ENCODE data around the gene TTC39A. TPM values are rescaled to one million over a fixed set of nuclear protein-coding genes. Genes with fewer than 3 reads are reported as not detected.
A peak's percentile ranks its signal among the peaks of the same experiment; 100 is the strongest.

The TTC39A gene
- total RNA-seq, 2 donors from 2014 or later = 80.4 to 114 TPM

DNA sequence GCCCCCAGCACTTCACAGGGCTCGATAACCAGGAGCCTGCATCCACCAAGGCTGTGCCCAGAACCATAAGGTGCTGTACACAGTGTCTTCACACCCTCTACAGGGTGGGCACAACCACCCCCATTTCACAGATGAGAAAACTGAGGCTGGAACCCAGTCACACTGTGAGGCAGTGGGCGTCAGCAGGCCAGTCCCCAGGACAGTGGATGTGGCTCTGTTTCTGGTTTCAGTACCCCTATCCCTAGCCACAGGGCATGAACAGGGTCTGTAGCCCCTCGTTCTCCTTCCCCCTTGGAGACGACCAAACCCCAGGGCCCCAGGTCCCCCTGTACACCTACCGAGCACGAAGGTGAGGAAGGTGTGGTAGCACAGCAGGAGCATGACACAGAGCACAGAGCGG is 27.6 kb downstream of the TTC39A start:
- ATAC-seq (no peak), DNase-seq (no peak)
- intact Hi-C loops (cut with DNase I, micrococcal nuclease) = no loop called here

DNA sequence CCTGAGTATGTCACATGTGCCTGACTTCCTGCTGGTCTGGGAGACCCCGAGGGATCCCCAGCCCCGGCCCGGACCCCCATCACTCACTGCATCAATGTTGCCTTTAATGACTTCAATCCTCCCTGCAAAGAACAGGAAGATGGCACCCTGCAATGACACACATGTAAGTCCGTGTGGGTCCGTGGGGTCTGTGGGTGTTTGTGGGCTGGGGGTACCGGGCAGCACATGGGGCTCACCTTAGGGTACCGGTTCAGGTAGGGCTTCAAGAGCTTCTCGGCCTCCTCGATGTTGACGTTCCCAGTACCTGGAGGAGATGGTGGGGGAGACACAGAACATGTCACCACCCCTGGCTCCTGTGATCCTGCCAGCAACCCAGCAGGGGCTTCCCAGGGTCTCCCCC is 28.1 kb downstream of the TTC39A start:
- DNase-seq (no peak), ATAC-seq (no peak)
- intact Hi-C loops (cut with DNase I, micrococcal nuclease) = no loop called here

DNA sequence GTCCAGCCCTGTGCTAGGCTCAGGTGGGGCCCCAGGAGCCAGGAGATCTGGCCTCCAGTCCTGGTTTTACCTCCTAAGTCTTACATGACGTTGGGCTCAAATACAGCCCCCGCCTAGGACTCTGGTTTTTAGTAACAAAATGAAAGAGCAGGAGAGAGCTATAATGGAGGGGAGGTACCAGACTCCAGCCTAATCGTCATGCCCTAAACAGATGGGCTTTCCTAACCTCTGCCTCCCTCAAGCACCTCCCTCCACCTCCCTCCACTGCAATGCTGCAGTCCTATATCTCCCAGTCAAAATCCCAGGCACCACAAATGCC is 28.6 kb downstream of the TTC39A start:
- intact Hi-C loops (cut with DNase I, micrococcal nuclease) = no loop called here
- DNase-seq (no peak), ATAC-seq (no peak)

DNA sequence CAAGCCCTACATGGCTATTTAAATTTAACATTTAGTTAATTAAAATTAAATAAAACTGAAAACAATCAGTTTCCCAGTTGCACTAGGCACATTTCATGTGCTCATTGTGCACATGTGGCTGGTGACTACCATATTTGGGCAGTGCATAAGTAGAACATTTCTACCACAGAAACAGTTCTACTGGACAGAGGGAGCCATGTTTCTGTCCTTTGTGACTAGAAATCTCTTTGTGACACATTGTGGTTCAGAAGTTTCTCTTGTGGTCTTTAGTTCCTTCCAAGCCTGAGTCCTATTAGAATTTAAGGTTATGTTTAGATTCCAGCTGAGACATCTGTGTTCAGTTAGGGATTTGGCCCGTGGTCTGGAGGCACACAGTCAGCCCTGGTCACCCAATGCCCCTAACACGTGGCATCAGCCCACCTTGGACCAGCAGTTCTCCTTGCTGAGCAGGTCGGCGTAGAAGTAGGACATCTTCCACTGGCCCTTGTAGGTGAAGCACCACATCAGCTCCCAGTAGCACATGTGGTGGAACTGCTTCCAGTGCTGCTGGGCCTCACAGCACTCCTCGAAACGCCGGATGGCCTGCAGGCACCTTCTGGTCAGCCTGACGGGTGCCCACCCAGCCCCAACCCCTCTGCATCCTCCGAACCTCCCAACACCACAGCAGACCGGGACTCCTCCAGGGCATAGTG is 29.1 kb downstream of the TTC39A start:
- DNase-seq = no peak
- intact Hi-C loops (cut with DNase I, micrococcal nuclease) = no loop called here
- no peak for ATAC-seq

DNA sequence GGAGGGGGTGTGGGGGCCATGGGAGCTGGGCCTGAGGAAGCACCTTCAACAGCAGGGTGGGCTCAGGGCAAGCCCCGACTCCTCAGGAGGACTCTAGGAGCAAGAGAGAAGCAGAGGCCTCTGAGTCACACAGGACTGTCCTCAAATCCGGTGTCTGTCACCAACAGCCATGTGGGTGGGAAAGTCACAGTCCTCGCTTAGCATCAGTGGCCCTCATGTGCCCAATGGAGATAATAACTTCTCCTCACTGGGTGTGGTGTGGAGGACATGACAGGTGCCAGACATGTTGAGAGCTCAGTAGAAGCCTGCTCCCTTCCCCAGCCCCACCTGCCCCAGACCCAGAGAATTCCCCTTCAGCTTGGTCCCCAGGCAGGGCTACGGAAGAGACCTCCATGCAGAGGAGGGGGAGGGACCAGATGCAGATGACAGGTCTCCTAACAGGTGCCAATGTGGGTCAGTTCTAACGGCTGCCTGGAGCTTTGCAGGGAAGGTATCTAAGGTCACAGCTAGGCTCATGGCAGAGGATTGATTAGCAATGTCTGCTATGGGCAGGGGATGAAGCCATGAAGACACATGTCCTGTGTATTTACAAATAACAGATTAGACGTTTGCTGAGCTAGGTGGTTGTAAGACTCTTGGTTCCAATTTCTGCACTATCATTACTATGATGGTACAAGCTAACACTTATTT is 30.2 kb downstream of the TTC39A start:
- no peak for ATAC-seq
- intact Hi-C loops (cut with DNase I, micrococcal nuclease) = loop anchor here in 1 of 2 donors (10.0 kb wide), 1 partner anchor 105 kb away; no protein-coding TSS in a partner anchor
- no peak for DNase-seq

DNA sequence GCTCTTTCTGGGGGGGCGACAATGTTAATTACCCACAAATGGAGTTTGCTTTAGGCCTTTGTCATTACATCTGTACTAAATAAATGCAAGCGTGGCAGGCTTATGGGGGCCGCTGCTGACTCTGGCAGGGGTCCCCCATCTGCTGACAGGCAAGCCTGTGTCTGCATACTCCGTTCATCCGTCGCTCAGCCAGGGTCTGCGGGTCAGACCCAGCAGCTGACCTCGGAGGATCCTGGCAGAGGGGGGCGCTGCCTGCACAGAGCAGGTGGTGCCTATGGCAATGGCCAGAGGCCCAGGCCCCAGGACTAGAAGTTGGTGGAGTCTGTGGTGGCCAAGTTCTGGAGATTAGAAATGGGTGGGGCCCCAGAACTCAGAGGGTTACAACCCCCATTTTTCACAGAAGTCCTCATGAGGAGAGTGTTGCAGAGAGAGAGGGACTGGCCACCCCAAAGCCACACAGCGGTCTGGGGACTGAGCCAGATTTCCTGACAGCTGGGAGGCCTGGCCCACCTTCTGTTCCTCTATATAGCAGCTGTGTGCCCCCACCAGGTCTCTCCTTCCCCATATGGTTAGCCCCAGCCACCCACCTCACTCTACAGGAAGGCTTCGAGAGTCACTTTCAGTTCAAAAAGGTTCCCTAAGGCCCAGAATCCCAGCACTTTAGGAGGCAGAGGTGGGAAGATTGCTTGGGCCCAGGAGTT is 31.0 kb downstream of the TTC39A start:
- intact Hi-C loops (cut with DNase I, micrococcal nuclease) = loop anchor here in 1 of 2 donors (10.0 kb wide), 1 partner anchor 105 kb away; no protein-coding TSS in a partner anchor
- ATAC-seq (no peak), DNase-seq (no peak)

DNA sequence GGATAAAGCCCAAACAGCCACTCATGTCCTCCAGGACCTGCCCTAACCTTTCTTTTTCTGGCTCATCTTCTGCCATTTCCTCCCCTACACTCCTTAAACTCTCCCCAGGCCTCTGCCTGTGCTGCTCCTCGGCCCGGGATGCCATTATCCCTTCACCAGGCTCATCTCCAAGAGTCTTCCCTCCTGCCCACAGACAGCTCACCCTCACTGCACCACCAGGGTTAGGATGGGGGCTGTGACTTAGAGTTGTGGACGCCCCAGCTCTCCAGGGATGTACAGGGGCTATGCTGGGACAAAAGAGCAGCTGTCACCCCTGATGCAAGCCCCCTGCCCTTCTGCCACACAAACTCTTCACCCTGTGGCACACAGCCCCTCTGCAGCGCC is 32.0 kb downstream of the TTC39A start:
- intact Hi-C loops (cut with DNase I, micrococcal nuclease) = loop anchor here in 1 of 2 donors (10.0 kb wide), 1 partner anchor 104 kb away; no protein-coding TSS in a partner anchor
- DNase-seq = no peak
- ATAC-seq = no peak

DNA sequence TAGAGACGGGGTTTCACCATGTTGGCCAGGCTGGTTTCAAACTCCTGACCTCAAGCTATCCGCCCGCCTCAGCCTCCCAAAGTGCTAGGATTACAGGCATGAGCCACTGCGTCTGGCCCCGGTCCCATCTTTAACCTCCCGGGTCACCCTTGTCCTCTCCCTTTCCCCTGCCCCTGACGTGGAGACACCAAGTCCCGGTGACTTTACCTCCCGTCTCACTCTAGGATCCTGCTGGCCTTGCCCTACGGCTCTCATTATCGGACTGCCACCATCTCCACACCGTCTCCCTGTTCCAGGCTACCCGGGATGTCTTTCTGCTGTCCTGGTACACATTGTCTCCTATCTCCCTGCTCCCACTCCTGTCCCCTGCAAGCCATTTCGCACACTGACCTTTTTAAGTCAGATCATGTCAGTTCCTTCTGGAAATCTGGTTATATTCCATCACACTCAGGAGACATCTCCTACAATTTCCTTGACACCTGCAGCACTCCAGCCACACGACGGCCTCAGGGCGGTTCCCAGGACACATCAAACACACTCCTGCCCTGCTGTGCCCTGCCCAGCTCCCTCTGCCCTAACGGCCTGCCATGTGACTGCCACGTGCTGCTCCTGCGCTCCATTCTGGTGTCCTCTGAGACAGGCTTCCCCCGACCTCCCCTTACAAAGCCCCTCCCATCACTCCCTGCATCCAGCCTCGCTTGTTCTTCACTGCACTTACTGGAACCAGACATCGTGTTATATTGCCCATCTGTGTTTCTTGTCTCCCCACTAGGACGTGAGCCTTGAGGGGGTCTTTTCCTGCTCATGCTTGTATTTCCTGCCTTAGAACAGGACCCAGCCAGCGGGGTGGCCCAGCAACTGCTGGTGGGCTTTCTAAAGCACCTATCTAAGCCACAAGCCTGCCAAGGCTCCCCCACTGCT is 32.7 kb downstream of the TTC39A start:
- peak; percentile 78 for ATAC-seq
- DNase-seq = peak; percentile 55 to 74
- intact Hi-C loops (cut with DNase I, micrococcal nuclease) = loop anchor here in 1 of 2 donors (10.0 kb wide), 1 partner anchor 103 kb away; no protein-coding TSS in a partner anchor

DNA sequence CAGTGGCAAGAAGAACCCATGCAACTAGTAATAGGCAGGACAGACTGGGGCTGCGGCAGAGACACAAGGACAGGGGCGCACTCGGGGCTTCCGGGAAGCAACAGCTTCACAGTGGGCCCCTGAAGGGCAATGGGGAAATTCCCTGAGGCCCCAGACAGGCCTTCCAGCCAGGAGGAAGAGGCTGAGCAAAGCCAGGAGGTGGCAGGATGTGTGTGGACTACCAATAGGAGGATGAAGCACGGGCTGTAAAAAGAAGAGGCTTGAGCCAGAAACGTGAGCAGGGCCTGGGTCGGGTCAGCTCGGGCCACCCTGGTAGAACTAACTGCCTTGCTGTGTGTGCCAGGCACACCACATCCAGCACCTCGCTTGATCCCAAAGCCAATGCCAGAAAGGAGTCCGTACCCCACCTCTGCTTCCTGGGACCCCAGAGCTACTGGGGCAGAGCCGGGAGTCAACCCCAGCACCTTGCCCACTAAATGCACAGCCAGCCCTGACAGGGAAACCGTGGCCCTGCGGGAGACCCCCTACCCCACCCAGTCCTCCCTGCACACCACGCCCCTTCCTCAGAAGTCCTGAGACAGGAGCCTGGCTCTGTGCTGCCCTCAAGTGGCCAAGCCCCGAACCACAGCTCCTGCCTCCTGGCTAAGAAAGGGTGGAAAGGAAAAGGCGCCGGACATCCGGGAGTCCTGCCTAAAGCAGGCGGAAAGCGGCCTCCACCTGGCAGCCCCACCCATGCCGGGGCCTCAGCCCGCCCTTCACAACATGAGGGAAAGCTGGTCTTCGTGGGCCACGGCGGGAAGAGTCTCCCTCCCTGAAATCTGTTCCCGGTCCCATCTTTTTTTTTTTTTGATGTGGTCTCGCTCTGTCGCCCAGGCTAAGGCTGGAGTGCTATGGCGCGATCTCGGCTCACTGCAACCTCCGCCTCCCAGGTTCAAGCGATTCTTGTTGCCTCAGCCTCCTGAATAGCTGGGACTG is 33.7 kb downstream of the TTC39A start:
- peak; percentile 89 for ATAC-seq
- peak; percentile 85 to 88 for DNase-seq
- intact Hi-C loops (cut with DNase I, micrococcal nuclease) = loop anchor here in 1 of 2 donors (10.0 kb wide), 1 partner anchor 102 kb away; no protein-coding TSS in a partner anchor

DNA sequence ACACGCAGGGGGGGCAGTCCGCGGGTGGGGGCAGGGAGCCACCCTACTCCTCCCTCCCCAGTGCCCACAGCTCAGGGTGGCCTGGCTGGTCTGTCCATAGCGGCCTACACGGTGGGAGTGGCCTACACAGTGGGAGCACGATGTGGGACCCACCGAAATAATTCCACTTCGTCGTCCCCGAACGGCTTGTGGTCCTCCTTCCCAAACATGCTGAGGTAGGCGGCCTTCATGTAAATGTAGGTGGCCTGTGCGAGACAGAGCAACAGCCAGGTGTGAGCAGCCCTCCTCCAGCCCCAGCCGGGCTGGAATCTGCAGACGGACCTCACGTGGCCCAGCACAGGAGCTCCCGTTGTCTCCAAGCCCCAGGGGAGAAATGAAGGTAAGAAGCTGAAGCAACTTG is 34.4 kb downstream of the TTC39A start:
- intact Hi-C loops (cut with DNase I, micrococcal nuclease) = loop anchor here in 1 of 2 donors (10.0 kb wide), 1 partner anchor 101 kb away; no protein-coding TSS in a partner anchor
- DNase-seq (no peak), ATAC-seq (no peak)

DNA sequence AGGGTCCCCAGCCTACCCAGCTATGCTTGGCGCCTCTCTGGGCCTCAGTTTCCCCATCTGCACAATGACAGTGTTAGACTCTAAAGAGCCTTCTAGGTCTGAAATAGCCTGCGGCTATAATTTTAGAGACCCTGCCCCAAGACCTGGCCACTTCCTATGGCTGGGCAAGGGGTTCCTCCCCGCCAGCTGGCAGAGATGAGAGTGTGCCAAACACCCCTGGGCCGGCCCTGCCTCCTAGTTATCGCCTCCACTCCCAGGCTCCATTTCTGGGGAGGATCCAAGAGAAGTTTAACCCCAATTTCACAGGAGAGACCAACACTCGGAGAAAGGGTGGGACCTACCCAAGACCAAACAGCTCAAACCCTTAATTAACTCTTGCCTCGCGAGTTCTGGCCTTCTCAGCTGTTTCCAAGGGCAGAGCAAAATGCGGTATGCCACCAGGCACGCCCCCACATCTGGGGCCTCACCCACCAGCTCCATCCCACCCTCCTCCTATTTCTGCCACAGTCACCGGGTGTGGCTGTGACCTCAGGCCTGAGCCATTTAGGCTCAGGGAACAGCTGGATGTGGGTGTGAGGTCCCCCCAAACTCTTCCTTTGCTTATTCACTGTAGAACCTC is 35.7 kb downstream of the TTC39A start:
- DNase-seq (no peak), ATAC-seq (no peak)
- intact Hi-C loops (cut with DNase I, micrococcal nuclease) = loop anchor here in 1 of 2 donors (10.0 kb wide), 1 partner anchor 100 kb away; no protein-coding TSS in a partner anchor

DNA sequence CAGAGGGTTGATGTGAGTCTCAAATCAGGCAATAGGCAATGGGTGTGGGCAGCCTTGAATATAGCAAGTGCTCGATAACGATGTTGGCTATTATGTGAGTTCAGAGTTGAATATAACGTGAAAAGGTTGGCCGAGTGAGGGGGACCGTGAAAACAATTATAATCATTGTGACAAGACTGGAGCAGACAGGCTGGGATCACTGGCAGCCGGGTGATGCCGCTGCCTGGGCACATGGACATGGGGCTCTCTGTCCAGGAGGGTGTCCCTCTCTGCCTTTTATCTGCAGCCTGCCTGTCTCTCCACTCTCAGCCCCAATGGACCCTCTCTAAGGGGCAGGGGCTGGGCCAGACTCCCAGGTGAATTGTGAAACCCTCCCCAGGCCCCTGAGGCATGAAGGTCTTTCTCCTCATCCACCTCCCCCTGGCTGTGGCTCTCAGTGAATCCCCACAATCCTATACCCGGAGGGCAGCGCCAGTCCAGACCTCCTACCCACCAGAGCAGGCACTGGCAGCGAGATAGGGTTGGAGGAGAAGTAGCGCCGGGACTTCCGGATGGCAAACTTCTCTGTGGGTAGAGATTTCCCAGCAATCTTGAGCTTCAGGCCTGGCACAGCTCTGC is 36.4 kb downstream of the TTC39A start:
- intact Hi-C loops (cut with DNase I, micrococcal nuclease) = loop anchor here in 1 of 2 donors (10.0 kb wide), 1 partner anchor 99 kb away; no protein-coding TSS in a partner anchor
- DNase-seq (no peak), ATAC-seq (no peak)

DNA sequence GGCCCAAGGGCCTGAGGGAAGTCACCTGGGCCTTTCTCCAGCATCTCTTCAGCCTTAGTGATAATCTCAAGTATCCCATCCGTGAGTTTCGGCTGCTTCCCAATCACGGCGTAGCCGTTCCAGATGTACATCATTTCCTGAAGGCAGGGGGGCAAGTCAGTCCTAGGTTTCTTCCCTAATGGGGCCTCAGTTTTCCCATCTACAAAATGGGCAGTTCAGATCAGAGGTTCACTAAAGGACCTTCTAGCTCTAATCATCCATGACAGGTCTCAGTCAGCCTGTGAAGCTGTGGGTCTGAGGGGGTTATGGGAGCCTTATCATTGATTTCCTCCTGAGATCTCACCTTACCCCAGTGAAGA is 39.9 kb downstream of the TTC39A start:
- intact Hi-C loops (cut with DNase I, micrococcal nuclease) = loop anchor here in 1 of 2 donors (10.0 kb wide), 1 partner anchor 96 kb away; no protein-coding TSS in a partner anchor
- DNase-seq = no peak
- no peak for ATAC-seq

DNA sequence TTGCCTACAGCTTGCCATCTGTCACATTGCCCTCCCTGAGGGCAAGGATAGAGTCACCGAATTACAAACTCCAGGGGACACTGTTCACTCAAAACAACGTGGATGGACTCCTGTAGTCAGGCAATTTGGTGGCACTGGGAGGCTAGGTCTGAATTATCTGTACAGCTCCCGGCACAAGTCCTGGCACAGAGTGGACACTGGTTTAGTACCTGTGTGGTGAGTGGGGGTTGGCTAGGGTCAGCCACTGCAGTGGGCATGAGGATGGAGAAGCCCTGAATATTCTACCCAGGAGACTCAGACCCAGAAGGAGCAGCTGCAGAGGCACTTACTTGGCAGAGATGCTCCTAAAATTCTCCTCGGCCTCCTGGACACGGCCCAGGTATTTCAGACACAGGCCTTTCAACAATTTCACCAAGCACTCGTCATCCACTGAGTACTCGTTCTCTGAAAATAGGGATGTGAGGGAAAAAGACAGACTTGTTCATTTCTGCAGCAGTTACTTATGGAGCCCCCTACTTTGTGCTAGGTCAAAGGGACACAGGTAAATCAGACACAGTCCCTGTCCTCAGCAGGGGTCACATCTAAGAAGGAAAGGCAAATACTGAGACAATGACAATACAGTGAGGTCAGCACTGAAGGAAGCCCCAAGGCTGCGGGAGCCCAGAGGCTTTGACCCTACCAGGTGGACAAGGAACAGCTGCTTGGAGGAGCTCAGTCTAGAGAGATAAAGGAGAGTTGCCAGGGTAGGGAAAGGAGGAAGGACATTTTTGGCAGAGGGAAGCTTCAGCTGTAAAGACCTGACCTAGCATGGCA is 40.5 kb downstream of the TTC39A start:
- DNase-seq (no peak), ATAC-seq (no peak)
- intact Hi-C loops (cut with DNase I, micrococcal nuclease) = loop anchor here in 1 of 2 donors (10.0 kb wide), 1 partner anchor 95 kb away; no protein-coding TSS in a partner anchor

DNA sequence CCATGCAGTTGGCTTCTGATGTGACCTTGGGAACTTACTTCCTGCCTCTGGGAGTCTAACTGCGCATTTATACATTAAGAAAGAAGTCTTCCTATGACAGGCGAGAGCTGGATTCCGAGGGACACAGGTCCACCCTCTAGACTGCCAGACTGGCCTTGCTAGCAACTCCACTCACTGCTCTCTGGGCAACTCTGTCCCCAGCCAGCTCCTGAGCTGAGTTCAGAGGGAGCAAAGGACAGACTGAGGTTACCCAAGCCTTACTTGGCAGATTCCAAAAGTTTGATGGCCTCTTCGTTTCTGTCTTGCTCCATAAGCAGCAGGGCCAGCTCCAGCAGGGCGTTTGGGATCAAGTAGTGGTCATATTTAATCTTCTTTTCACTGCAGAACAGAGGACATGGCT is 41.8 kb downstream of the TTC39A start:
- no peak for DNase-seq
- no peak for ATAC-seq
- intact Hi-C loops (cut with DNase I, micrococcal nuclease) = no loop called here

DNA sequence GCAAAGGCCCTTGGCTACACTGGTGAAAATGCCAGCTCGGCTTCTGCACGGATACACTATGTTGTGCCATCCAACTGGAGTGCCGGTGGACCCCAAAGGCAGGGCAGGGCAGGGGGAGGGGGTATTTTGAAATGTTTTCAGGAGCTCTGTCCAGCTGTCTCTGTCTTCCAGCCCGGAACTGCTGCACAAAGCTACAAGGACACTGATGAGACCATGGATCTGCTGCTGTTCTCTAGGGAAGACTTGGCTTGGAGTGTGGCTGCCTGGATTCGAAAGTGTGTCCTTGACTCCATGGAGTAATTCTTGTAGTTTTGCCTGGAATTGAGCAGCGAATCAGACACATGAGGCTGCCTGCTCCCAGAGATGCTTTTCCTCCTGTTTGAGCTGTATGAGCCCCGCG is 42.4 kb downstream of the TTC39A start:
- no peak for DNase-seq
- ATAC-seq = no peak
- intact Hi-C loops (cut with DNase I, micrococcal nuclease) = no loop called here

All from left colon (tissue), 2 donors.